ENCODE measurements around the gene PSMC6. TPM values are rescaled to one million over a fixed set of nuclear protein-coding genes. Genes with fewer than 3 reads are reported as not detected.

PSMC6 gene
- total RNA-seq, 1 donor from 2014 or later: 19.3 TPM

DNA sequence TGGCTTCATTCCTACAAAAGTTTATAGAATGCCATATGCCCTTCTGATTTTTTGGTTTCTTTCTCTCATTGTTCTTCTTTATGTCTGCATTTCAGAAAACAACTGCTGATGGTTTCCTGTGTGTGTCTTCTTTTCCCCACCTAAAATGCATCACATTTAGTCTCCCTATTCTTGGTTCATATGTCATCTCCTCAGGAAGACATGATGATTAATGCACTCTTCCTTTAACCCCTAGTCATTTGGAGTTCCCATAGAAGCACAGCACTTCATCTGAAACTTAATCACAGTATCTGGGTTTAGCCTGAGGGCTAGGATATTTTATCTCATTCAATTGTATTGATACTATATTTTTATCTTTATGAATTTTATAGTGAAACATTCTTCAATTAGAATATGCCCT lies 62.9 kb downstream of the PSMC6 start:
- Histone ChIP-seq H3K27me3 (no peaks in the 10 kb centered on the region), H3K4me1 (no peaks in the 10 kb centered on the region), H3K9me3 (no peaks in the 10 kb centered on the region), H3K4me3 (no peak overlapping the region), H3K27ac (no peak overlapping the region), H3K36me3 (peaks cover 24 to 54% of the 10 kb centered on the region in 2 donors)
- intact Hi-C loops (cut with DNase I): no loop called here
- no peak for DNase-seq (ENCODE audit: low spot score in 2 of 2)
- TF ChIP-seq, protein P1, sequence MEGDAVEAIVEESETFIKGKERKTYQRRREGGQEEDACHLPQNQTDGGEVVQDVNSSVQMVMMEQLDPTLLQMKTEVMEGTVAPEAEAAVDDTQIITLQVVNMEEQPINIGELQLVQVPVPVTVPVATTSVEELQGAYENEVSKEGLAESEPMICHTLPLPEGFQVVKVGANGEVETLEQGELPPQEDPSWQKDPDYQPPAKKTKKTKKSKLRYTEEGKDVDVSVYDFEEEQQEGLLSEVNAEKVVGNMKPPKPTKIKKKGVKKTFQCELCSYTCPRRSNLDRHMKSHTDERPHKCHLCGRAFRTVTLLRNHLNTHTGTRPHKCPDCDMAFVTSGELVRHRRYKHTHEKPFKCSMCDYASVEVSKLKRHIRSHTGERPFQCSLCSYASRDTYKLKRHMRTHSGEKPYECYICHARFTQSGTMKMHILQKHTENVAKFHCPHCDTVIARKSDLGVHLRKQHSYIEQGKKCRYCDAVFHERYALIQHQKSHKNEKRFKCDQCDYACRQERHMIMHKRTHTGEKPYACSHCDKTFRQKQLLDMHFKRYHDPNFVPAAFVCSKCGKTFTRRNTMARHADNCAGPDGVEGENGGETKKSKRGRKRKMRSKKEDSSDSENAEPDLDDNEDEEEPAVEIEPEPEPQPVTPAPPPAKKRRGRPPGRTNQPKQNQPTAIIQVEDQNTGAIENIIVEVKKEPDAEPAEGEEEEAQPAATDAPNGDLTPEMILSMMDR (IDR thresholded peaks at IDR 0.05): no peak

DNA sequence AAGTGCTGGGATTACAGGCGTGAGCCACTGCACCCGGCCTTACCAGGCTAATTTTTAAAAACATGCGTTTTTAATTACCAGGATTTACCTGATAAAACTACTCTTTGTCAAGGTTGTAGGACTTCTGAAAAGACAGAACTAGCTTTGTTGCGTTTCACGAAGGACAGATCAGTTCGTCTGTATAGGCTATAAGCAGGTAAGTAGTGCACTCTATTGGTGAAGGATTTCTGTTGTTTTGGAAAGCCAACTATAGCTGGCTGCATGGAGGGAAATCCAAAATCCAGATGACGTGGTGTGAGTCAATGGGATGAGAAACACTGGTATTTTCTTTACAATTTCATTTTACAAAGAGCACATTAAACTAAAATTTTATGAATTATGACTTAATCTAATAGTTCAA lies 69.8 kb downstream of the PSMC6 start:
- Histone ChIP-seq H3K27ac (no peak overlapping the region), H3K27me3 (no peaks in the 10 kb centered on the region), H3K36me3 (peaks cover 27 to 57% of the 10 kb centered on the region in 2 donors), H3K9me3 (no peaks in the 10 kb centered on the region), H3K4me1 (no peaks in the 10 kb centered on the region), H3K4me3 (no peak overlapping the region)
- intact Hi-C loops (cut with DNase I): no loop called here
- DNase-seq (ENCODE audit: low spot score in 2 of 2): no peak
- TF ChIP-seq, protein P1 (IDR thresholded peaks at IDR 0.05): no peak

Other genes with a start within 250 kb of the PSMC6 start
- 1.8 TPM for gene TXNDC16, start 154.7 kb upstream of the PSMC6 start, total RNA-seq
- gene GPR137C, start 154.4 kb upstream of the PSMC6 start, total RNA-seq: not detected
- gene ERO1A, start 11.6 kb upstream of the PSMC6 start, total RNA-seq: 25.9 TPM
- 5.2 TPM for gene STYX, start 23.0 kb downstream of the PSMC6 start, total RNA-seq
- gene GNPNAT1, start 84.4 kb downstream of the PSMC6 start, total RNA-seq: 39.9 TPM
- gene FERMT2, start 243.8 kb downstream of the PSMC6 start, total RNA-seq: 101 TPM